Kidney (tissue), 14 donors: ENCODE measurements around the gene SF3A2. TPM values are rescaled to one million over a fixed set of nuclear protein-coding genes. Genes with fewer than 3 reads are reported as not detected.

ENCODE experiments used
- DNase-seq, 5 donors: peaks; one replicate each; pipeline ENCODE4 v3.0.0-alpha.2; 2013 to 2020
- FAIRE-seq: peaks from 2 replicates; lab custom pipeline; 2012; peaks lifted over from hg19 to GRCh38; lab: Jason Lieb, UNC
- H3K27ac ChIP-seq, 2 donors: one replicate each; pipeline ENCODE4 v1.7.0; 2013; ENCODE audit warnings: low read depth in 2 of 2, low read length in 2 of 2, inconsistent platforms in 1 of 2
- H3K27me3 ChIP-seq: one replicate; pipeline ENCODE4 v1.7.1; 2013; ENCODE audit warnings: low read length, inconsistent platforms; ENCODE audit not compliant: control insufficient read depth, insufficient read depth
- H3K36me3 ChIP-seq, 3 donors: one replicate each; pipeline versions ENCODE4 v1.7.0 to v1.7.1; 2013; ENCODE audit warnings: low read length in 3 of 3, control low read depth in 1 of 3, inconsistent platforms in 1 of 3; ENCODE audit not compliant: insufficient read depth in 3 of 3, control insufficient read depth in 2 of 3
- H3K4me1 ChIP-seq, 3 donors: one replicate each; pipeline versions ENCODE4 v1.7.0 to v1.7.1; 2013; ENCODE audit warnings: low read length in 3 of 3, inconsistent platforms in 1 of 3, low read depth in 1 of 3; ENCODE audit not compliant: control insufficient read depth in 2 of 3, insufficient read depth in 2 of 3
- H3K4me3 ChIP-seq, 3 donors: one replicate each; pipeline versions ENCODE4 v1.7.0 to v1.8.1; 2013; ENCODE audit warnings: low read length in 3 of 3, control low read depth in 1 of 3, inconsistent platforms in 1 of 3
- H3K9ac ChIP-seq, 3 donors: one replicate each; pipeline versions ENCODE4 v1.7.0 to v1.7.1; 2013; ENCODE audit warnings: low read length in 3 of 3, control low read depth in 1 of 3, inconsistent platforms in 1 of 3
- H3K9me3 ChIP-seq, 3 donors: one replicate each; pipeline versions ENCODE4 v1.7.0 to v1.7.1; 2013; ENCODE audit warnings: low read length in 3 of 3, control low read depth in 1 of 3, inconsistent platforms in 1 of 3; ENCODE audit not compliant: control insufficient read depth in 2 of 3, insufficient read depth in 1 of 3
- CTCF ChIP-seq: IDR thresholded peaks from 3 replicates; pipeline ENCODE4 v1.5.1; 2012; ENCODE audit warnings: mild to moderate bottlenecking, moderate library complexity, borderline replicate concordance; ENCODE audit not compliant: insufficient read depth; ENCODE audit errors: extremely low read depth
- intact Hi-C: fragments of 100-400 bp; cut with DNase I; formaldehyde crosslinking; loops from one replicate; pipeline ENCODE4 v1.11.1; 2022
- polyA plus RNA-seq: library from polyadenylated mRNA; stranded (reverse); fragments of 350-450 nt; fragmentation: Illumina TruSeq; extraction: RNeasy Lipid Tissue Mini Kit (QIAGEN cat#74804); gene quantifications from one replicate; pipeline ENCODE4 v1.2.3, GENCODE V29; 2014; ENCODE audit warnings: low read depth, low replicate concordance; ENCODE audit not compliant: insufficient read depth
- total RNA-seq: library from RNA; stranded (reverse); fragmentation: NEBNext Ultra II Directional; extraction: Animal tissue kit (Norgen Biotek cat#: 25700); gene quantifications from one replicate; pipeline ENCODE4 v1.2.1, GENCODE V29; 2021
- donor health status: control.
- donor health status: control.
- donor health status: control.
- donor health status: control.
- donor health status: control.
- donor health status: DM: yes; HTN: yes; CAD: no.
- donor health status: Normal renal cell carcinoma (clear cell type).

Gene SF3A2
- total and polyA plus RNA-seq, 2 donors from 2014 or later, result 25.7 to 64.1 TPM

- H3K4me3 ChIP-seq, result no peak overlapping the region
- no peak for DNase-seq
- H3K27ac ChIP-seq, result no peak overlapping the region
- peaks cover 0 to 17% (median 8%) of the 10 kb centered on the region in 3 donors for H3K36me3 ChIP-seq
- intact Hi-C loops, result no loop called here
- no peak overlapping the region for H3K9ac ChIP-seq
- no peak for TF ChIP-seq CTCF
- H3K4me1 ChIP-seq, result peaks cover 0 to 4% (median 0%) of the 10 kb centered on the region in 3 donors
- no peak for FAIRE-seq
- no peaks in the 10 kb centered on the region for H3K9me3 ChIP-seq
- no peaks in the 10 kb centered on the region for H3K27me3 ChIP-seq
Measured at GRCh38 chr19:2219726-2220125, 16.9 kb upstream of the SF3A2 start.

- Histone ChIP-seq H3K36me3 (peaks cover 0 to 15% (median 6%) of the 10 kb centered on the region in 3 donors), H3K9ac (no peak overlapping the region), H3K9me3 (no peaks in the 10 kb centered on the region), H3K27ac (no peak overlapping the region), H3K4me3 (no peak overlapping the region), H3K27me3 (no peaks in the 10 kb centered on the region), H3K4me1 (peaks cover 0 to 4% (median 0%) of the 10 kb centered on the region in 3 donors)
- intact Hi-C loops, result no loop called here
- FAIRE-seq (no peak), DNase-seq (no peak)
- no peak for TF ChIP-seq CTCF
Measured at GRCh38 chr19:2221250-2221831, 15.3 kb upstream of the SF3A2 start.

- no peak overlapping the region for H3K27ac ChIP-seq
Measured at GRCh38 chr19:2221918-2222317, 14.7 kb upstream of the SF3A2 start.

More at GRCh38 chr19:2221918-2222317, 14.7 kb upstream of the SF3A2 start:
- no peak overlapping the region for H3K4me3 ChIP-seq
- H3K4me1 ChIP-seq, result peaks cover 0 to 4% (median 0%) of the 10 kb centered on the region in 3 donors
- no peak overlapping the region for H3K9ac ChIP-seq
- intact Hi-C loops, result no loop called here
- no peak for DNase-seq
- no peak for FAIRE-seq
- H3K9me3 ChIP-seq, result no peaks in the 10 kb centered on the region
- peaks cover 0 to 9% (median 6%) of the 10 kb centered on the region in 3 donors for H3K36me3 ChIP-seq
- TF ChIP-seq CTCF, result no peak
- H3K27me3 ChIP-seq, result no peaks in the 10 kb centered on the region
